H1 (cell line): ENCODE data around the gene PRLHR. TPM values are rescaled to one million over a fixed set of nuclear protein-coding genes. Genes with fewer than 3 reads are reported as not detected.

Source experiments
- BRCA1 ChIP-seq: IDR thresholded peaks from 2 replicates; pipeline ENCODE4 v1.6.1; 2012; ENCODE audit warnings: low read depth, low read length, improper control_type of control experiment
- EP300 ChIP-seq, 2 experiments: IDR thresholded peaks; 1 replicate in 1 of 2; 2 replicates in 1 of 2; pipeline ENCODE4 v1.6.1; 2011 to 2012; ENCODE audit warnings: low read depth in 2 of 2, low read length in 2 of 2, mild to moderate bottlenecking in 2 of 2, borderline replicate concordance in 1 of 2, inconsistent platforms in 1 of 2, moderate library complexity in 1 of 2
- GTF2F1 ChIP-seq: IDR thresholded peaks from 2 replicates; pipeline ENCODE4 v1.6.1; 2012; ENCODE audit warnings: low read depth, low read length, improper control_type of control experiment, borderline replicate concordance
- JUN ChIP-seq: IDR thresholded peaks from 2 replicates; pipeline ENCODE4 v1.6.1; 2011; ENCODE audit warnings: low read depth, mild to moderate bottlenecking, improper control_type of control experiment, low read length
- KDM4A ChIP-seq: IDR thresholded peaks from one replicate; pipeline ENCODE4 v1.7.1; 2012; ENCODE audit warnings: low read depth, mild to moderate bottlenecking, moderate library complexity, low read length, inconsistent platforms; ENCODE audit not compliant: severe bottlenecking
- MAFK ChIP-seq: IDR thresholded peaks from 2 replicates; pipeline ENCODE4 v1.6.1; 2012; ENCODE audit warnings: low read depth, mild to moderate bottlenecking, improper control_type of control experiment, low read length
- POLR2A ChIP-seq, 2 experiments: IDR thresholded peaks; 1 replicate in 1 of 2; 2 replicates in 1 of 2; pipeline ENCODE4 v1.6.1; 2011; ENCODE audit warnings: low read depth in 2 of 2, low read length in 2 of 2, mild to moderate bottlenecking in 2 of 2; ENCODE audit errors: control extremely low read depth in 1 of 2
- RAD21 ChIP-seq, 2 experiments: IDR thresholded peaks in 1 of 2; conservative IDR thresholded peaks in 1 of 2; 2 replicates each; pipeline ENCODE4 v1.6.1; 2011; ENCODE audit warnings: low read depth in 2 of 2, low read length in 2 of 2, improper control_type of control experiment in 1 of 2, inconsistent platforms in 1 of 2, mild to moderate bottlenecking in 1 of 2, moderate library complexity in 1 of 2
- RXRA ChIP-seq: IDR thresholded peaks from 2 replicates; pipeline ENCODE4 v1.6.1; 2011; ENCODE audit warnings: low read depth, mild to moderate bottlenecking, low read length, moderate library complexity; ENCODE audit not compliant: insufficient read depth
- SIRT6 ChIP-seq: IDR thresholded peaks from one replicate; pipeline ENCODE4 v1.7.1; 2012; ENCODE audit warnings: low read length, inconsistent platforms
- SIX5 ChIP-seq: IDR thresholded peaks from 2 replicates; pipeline ENCODE4 v1.6.1; 2011; ENCODE audit warnings: mild to moderate bottlenecking, low read depth, low read length
- SP1 ChIP-seq: IDR thresholded peaks from 2 replicates; pipeline ENCODE4 v1.6.1; 2011; ENCODE audit warnings: low read depth, low read length
- polyA plus RNA-seq, 7 experiments: library from polyadenylated mRNA; depleted of rRNA in 3 of 7; stranded (reverse) in 5 of 7; unstranded in 2 of 7; fragments of >200 nt in 5 of 7; fragments of 200-250 nt in 2 of 7; gene quantifications; 1 replicate in 5 of 7; 2 replicates in 1 of 7; 4 replicates in 1 of 7; pipeline versions ENCODE4 v1.2.1 to v1.2.3, GENCODE V29; 2011 to 2013; ENCODE audit warnings: missing spikeins in 2 of 7, mixed read lengths in 2 of 7
- total RNA-seq: library from RNA; stranded (reverse); fragmentation: NEBNext Ultra II Directional; extraction: Animal tissue kit (Norgen Biotek cat#: 25700); gene quantifications from 2 replicates; pipeline ENCODE4 v1.2.1, GENCODE V29; 2021
- TF ChIP-seq, protein P1 (sequence below): fragments of 300-600 bp; sonication (generic); IDR thresholded peaks from 2 replicates; pipeline ENCODE4 v1.7.1; 2012; ENCODE audit warnings: low read length, moderate library complexity, mild to moderate bottlenecking, inconsistent platforms; ENCODE audit not compliant: insufficient replicate concordance

PRLHR gene
- total and polyA plus RNA-seq, 2 of the 8 experiments (the other 6 are each of a cell fraction or from before 2014, with no cell fraction given) = not detected

DNA sequence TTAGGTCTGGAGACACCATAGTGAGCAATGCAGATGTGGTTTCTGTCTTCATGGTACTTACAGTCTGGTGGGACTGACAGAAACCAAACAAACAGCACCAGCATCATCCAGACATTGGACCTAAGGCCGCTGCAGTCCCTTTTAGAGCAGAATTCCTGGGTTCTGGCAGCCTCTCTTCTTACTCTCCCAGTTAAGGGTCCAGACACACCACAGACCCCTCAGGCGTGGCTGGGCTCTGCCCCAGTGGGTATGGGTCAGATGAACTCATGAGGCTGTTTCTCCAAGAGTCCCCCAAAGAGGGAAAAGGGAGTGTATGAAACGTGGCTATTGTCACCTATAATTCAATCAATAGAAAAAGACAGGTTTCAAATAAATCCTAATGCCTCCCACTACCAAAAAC is 31.3 kb downstream of the PRLHR start (continued):
- TF ChIP-seq, protein P1, sequence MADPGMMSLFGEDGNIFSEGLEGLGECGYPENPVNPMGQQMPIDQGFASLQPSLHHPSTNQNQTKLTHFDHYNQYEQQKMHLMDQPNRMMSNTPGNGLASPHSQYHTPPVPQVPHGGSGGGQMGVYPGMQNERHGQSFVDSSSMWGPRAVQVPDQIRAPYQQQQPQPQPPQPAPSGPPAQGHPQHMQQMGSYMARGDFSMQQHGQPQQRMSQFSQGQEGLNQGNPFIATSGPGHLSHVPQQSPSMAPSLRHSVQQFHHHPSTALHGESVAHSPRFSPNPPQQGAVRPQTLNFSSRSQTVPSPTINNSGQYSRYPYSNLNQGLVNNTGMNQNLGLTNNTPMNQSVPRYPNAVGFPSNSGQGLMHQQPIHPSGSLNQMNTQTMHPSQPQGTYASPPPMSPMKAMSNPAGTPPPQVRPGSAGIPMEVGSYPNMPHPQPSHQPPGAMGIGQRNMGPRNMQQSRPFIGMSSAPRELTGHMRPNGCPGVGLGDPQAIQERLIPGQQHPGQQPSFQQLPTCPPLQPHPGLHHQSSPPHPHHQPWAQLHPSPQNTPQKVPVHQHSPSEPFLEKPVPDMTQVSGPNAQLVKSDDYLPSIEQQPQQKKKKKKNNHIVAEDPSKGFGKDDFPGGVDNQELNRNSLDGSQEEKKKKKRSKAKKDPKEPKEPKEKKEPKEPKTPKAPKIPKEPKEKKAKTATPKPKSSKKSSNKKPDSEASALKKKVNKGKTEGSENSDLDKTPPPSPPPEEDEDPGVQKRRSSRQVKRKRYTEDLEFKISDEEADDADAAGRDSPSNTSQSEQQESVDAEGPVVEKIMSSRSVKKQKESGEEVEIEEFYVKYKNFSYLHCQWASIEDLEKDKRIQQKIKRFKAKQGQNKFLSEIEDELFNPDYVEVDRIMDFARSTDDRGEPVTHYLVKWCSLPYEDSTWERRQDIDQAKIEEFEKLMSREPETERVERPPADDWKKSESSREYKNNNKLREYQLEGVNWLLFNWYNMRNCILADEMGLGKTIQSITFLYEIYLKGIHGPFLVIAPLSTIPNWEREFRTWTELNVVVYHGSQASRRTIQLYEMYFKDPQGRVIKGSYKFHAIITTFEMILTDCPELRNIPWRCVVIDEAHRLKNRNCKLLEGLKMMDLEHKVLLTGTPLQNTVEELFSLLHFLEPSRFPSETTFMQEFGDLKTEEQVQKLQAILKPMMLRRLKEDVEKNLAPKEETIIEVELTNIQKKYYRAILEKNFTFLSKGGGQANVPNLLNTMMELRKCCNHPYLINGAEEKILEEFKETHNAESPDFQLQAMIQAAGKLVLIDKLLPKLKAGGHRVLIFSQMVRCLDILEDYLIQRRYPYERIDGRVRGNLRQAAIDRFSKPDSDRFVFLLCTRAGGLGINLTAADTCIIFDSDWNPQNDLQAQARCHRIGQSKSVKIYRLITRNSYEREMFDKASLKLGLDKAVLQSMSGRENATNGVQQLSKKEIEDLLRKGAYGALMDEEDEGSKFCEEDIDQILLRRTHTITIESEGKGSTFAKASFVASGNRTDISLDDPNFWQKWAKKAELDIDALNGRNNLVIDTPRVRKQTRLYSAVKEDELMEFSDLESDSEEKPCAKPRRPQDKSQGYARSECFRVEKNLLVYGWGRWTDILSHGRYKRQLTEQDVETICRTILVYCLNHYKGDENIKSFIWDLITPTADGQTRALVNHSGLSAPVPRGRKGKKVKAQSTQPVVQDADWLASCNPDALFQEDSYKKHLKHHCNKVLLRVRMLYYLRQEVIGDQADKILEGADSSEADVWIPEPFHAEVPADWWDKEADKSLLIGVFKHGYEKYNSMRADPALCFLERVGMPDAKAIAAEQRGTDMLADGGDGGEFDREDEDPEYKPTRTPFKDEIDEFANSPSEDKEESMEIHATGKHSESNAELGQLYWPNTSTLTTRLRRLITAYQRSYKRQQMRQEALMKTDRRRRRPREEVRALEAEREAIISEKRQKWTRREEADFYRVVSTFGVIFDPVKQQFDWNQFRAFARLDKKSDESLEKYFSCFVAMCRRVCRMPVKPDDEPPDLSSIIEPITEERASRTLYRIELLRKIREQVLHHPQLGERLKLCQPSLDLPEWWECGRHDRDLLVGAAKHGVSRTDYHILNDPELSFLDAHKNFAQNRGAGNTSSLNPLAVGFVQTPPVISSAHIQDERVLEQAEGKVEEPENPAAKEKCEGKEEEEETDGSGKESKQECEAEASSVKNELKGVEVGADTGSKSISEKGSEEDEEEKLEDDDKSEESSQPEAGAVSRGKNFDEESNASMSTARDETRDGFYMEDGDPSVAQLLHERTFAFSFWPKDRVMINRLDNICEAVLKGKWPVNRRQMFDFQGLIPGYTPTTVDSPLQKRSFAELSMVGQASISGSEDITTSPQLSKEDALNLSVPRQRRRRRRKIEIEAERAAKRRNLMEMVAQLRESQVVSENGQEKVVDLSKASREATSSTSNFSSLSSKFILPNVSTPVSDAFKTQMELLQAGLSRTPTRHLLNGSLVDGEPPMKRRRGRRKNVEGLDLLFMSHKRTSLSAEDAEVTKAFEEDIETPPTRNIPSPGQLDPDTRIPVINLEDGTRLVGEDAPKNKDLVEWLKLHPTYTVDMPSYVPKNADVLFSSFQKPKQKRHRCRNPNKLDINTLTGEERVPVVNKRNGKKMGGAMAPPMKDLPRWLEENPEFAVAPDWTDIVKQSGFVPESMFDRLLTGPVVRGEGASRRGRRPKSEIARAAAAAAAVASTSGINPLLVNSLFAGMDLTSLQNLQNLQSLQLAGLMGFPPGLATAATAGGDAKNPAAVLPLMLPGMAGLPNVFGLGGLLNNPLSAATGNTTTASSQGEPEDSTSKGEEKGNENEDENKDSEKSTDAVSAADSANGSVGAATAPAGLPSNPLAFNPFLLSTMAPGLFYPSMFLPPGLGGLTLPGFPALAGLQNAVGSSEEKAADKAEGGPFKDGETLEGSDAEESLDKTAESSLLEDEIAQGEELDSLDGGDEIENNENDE = no peak
- TF ChIP-seq KDM4A (no peak), JUN (no peak), RXRA (no peak), EP300 (IDR thresholded peaks at IDR 0.05; ENCODE audit: borderline replicate concordance in 1 of 2, low read depth in 2 of 2, low read length in 2 of 2) (no peak), SP1 (no peak), RAD21 (IDR thresholded peaks at IDR 0.05 in 1 of 2, conservative IDR thresholded peaks at IDR 0.05 in 1 of 2; ENCODE audit: low read depth in 2 of 2, low read length in 2 of 2) (no peak), MAFK (no peak), GTF2F1 (no peak), POLR2A (IDR thresholded peaks at IDR 0.05; ENCODE audit: control extremely low read depth in 1 of 2, low read depth in 2 of 2, low read length in 2 of 2) (no peak), BRCA1 (no peak), SIX5 (no peak), SIRT6 (no peak)
